NCI-H2196 (cell line): ENCODE measurements around the gene ANO2.
"Not testable (repeated sequence)": the region's sequence is repeated elsewhere in the genome, so short reads cannot be mapped to it uniquely, and the experiment has no call there.

Experiments
- DNase-seq: peaks from one replicate; lab custom pipeline; 2025; ENCODE audit not compliant: unreplicated experiment; lab: John Stamatoyannopoulos, UW

The ANO2 gene

GRCh38 chr12:5830111-5830510 is 114.9 kb downstream of the ANO2 start:
- DNase-seq: no peak

- DNase-seq: no peak
Measured at GRCh38 chr12:5827591-5827990, 117.5 kb downstream of the ANO2 start.

GRCh38 chr12:5825761-5826160 is 119.3 kb downstream of the ANO2 start:
- not testable (repeated sequence) for DNase-seq

GRCh38 chr12:5818877-5819276 is 126.2 kb downstream of the ANO2 start:
- DNase-seq: not testable (repeated sequence)

GRCh38 chr12:5817246-5817645 is 127.8 kb downstream of the ANO2 start:
- no peak for DNase-seq

GRCh38 chr12:5809586-5809985 is 135.5 kb downstream of the ANO2 start:
- no peak for DNase-seq

- no peak for DNase-seq
Measured at GRCh38 chr12:5808981-5809380, 136.1 kb downstream of the ANO2 start.

GRCh38 chr12:5807514-5808219 is 137.4 kb downstream of the ANO2 start:
- no peak for DNase-seq

- no peak for DNase-seq
Measured at GRCh38 chr12:5807090-5807414, 138.0 kb downstream of the ANO2 start.

GRCh38 chr12:5806371-5807089 is 138.5 kb downstream of the ANO2 start:
- no peak for DNase-seq

GRCh38 chr12:5803532-5803931 is 141.5 kb downstream of the ANO2 start:
- DNase-seq: no peak

GRCh38 chr12:5798242-5799015 is 146.6 kb downstream of the ANO2 start:
- DNase-seq: no peak

GRCh38 chr12:5797661-5798060 is 147.4 kb downstream of the ANO2 start:
- no peak for DNase-seq

GRCh38 chr12:5796959-5797225 is 148.2 kb downstream of the ANO2 start:
- no peak for DNase-seq

GRCh38 chr12:5796171-5796958 is 148.7 kb downstream of the ANO2 start:
- DNase-seq: no peak

- DNase-seq: no peak
Measured at GRCh38 chr12:5794156-5794555, 150.9 kb downstream of the ANO2 start.

- no peak for DNase-seq
Measured at GRCh38 chr12:5792343-5792742, 152.7 kb downstream of the ANO2 start.

- no peak for DNase-seq
Measured at GRCh38 chr12:5789469-5789968, 155.5 kb downstream of the ANO2 start.

- no peak for DNase-seq
Measured at GRCh38 chr12:5787828-5788227, 157.2 kb downstream of the ANO2 start.

GRCh38 chr12:5785601-5786000 is 159.5 kb downstream of the ANO2 start:
- DNase-seq: no peak

GRCh38 chr12:5784462-5785130 is 160.5 kb downstream of the ANO2 start:
- DNase-seq: no peak
